WTC11 (cell line): ENCODE measurements around the gene NGRN. TPM values are rescaled to one million over a fixed set of nuclear protein-coding genes. Genes with fewer than 3 reads are reported as not detected.
A peak's percentile ranks its signal among the peaks of the same experiment; 100 is the strongest.

Experiments used
- ATAC-seq: fragments of 200-7000 bp; cut with Tn5 transposase; 2 replicates; pipeline ENCODE4 v1.10.0; 2021; ENCODE audit warnings: mild to moderate bottlenecking, moderate library complexity
- CTCF ChIA-PET: fragments of 300-600 bp; sonication (Branson Sonifier 250); formaldehyde crosslinking; loops from one replicate; lab custom pipeline; 2021; ENCODE audit warnings: antibody characterized with exemption; lab: Charles Lee
- POLR2A ChIA-PET: fragments of 350-600 bp; sonication (Branson Sonifier 250); formaldehyde crosslinking; loops from one replicate; lab custom pipeline; 2021; ENCODE audit warnings: antibody characterized with exemption; lab: Charles Lee
- DNase-seq: peaks from one replicate; pipeline ENCODE4 v3.0.0; 2021; ENCODE audit warnings: low spot score
- H3K27ac Mint-ChIP-seq: 2 replicates; pipeline ENCODE4 v1.8.0; 2021; ENCODE audit warnings: mixed read lengths
- H3K27me3 Mint-ChIP-seq: 2 replicates; pipeline ENCODE4 v1.8.0; 2021; ENCODE audit warnings: low read depth, mild to moderate bottlenecking, moderate library complexity, mixed read lengths
- H3K36me3 Mint-ChIP-seq: 2 replicates; pipeline ENCODE4 v1.8.0; 2021; ENCODE audit warnings: mixed read lengths
- H3K4me1 Mint-ChIP-seq: 2 replicates; pipeline ENCODE4 v1.8.0; 2022; ENCODE audit warnings: mixed read lengths
- H3K4me3 Mint-ChIP-seq: 2 replicates; pipeline ENCODE4 v1.8.0; 2021; ENCODE audit warnings: mild to moderate bottlenecking, moderate library complexity, mixed read lengths
- H3K9me3 Mint-ChIP-seq: 2 replicates; pipeline ENCODE4 v1.8.0; 2021; ENCODE audit warnings: mixed read lengths
- CDX4 ChIP-seq: fragments of 250-450 bp; sonication (Bioruptor Pico); IDR thresholded peaks from 2 replicates; pipeline ENCODE4 v1.9.0; 2021; ENCODE audit warnings: moderate library complexity, mild to moderate bottlenecking, inconsistent platforms, borderline replicate concordance
- CREM ChIP-seq: sonication (generic); formaldehyde crosslinking; IDR thresholded peaks from 2 replicates; pipeline ENCODE4 v1.8.1; 2022; ENCODE audit warnings: mild to moderate bottlenecking, missing genetic modification reagents, moderate library complexity
- FOXK1 ChIP-seq: sonication (generic); formaldehyde crosslinking; IDR thresholded peaks from 2 replicates; pipeline ENCODE4 v1.8.0; 2022; ENCODE audit warnings: mild to moderate bottlenecking, moderate library complexity, missing genetic modification reagents
- FOXP1 ChIP-seq: sonication (generic); formaldehyde crosslinking; IDR thresholded peaks from 2 replicates; pipeline ENCODE4 v1.8.0; 2022; ENCODE audit warnings: missing genetic modification reagents, mild to moderate bottlenecking, moderate library complexity, borderline replicate concordance
- RORB ChIP-seq: fragments of 250-450 bp; sonication (Bioruptor Pico); IDR thresholded peaks from 2 replicates; pipeline ENCODE4 v1.9.0; 2021; ENCODE audit warnings: mild to moderate bottlenecking
- SMAD3 ChIP-seq: sonication (generic); formaldehyde crosslinking; IDR thresholded peaks from 2 replicates; pipeline ENCODE4 v1.8.0; 2022; ENCODE audit warnings: missing genetic modification reagents, mild to moderate bottlenecking, borderline replicate concordance
- SP1 ChIP-seq: sonication (generic); formaldehyde crosslinking; conservative IDR thresholded peaks from 2 replicates; pipeline ENCODE4 v1.8.1; 2022; ENCODE audit warnings: missing genetic modification reagents
- ZNF671 ChIP-seq: fragments of 250-450 bp; sonication (Bioruptor Pico); IDR thresholded peaks from 2 replicates; pipeline ENCODE4 v1.8.0; 2021; ENCODE audit warnings: mild to moderate bottlenecking
- total RNA-seq: library from RNA; stranded (reverse); gene quantifications from 3 replicates; pipeline ENCODE4 v1.2.3, GENCODE V29; 2021
- TF ChIP-seq, protein P1 (sequence below): fragments of 250-450 bp; sonication (Bioruptor Pico); IDR thresholded peaks from 2 replicates; pipeline ENCODE4 v2.1.2; 2022; ENCODE audit warnings: mild to moderate bottlenecking, moderate library complexity
- TF ChIP-seq, protein P2 (sequence below): sonication (generic); formaldehyde crosslinking; IDR thresholded peaks from 2 replicates; pipeline ENCODE4 v1.8.1; 2023; ENCODE audit warnings: mild to moderate bottlenecking, missing genetic modification reagents
- TF ChIP-seq, protein P3 (sequence below): sonication (generic); formaldehyde crosslinking; IDR thresholded peaks from 2 replicates; pipeline ENCODE4 v1.8.1; 2022; ENCODE audit warnings: missing genetic modification reagents, borderline replicate concordance
- TF ChIP-seq, protein P4 (sequence below): sonication (generic); formaldehyde crosslinking; IDR thresholded peaks from 2 replicates; pipeline ENCODE4 v1.8.1; 2022; ENCODE audit warnings: mild to moderate bottlenecking, missing genetic modification reagents, moderate library complexity, borderline replicate concordance
- TF ChIP-seq, protein P5 (sequence below): sonication (generic); formaldehyde crosslinking; IDR thresholded peaks from 2 replicates; pipeline ENCODE4 v1.8.1; 2023; ENCODE audit warnings: mild to moderate bottlenecking, missing genetic modification reagents, borderline replicate concordance

NGRN gene
- total RNA-seq, 1 experiment from 2014 or later: 77.8 TPM

- TF ChIP-seq, protein P1, sequence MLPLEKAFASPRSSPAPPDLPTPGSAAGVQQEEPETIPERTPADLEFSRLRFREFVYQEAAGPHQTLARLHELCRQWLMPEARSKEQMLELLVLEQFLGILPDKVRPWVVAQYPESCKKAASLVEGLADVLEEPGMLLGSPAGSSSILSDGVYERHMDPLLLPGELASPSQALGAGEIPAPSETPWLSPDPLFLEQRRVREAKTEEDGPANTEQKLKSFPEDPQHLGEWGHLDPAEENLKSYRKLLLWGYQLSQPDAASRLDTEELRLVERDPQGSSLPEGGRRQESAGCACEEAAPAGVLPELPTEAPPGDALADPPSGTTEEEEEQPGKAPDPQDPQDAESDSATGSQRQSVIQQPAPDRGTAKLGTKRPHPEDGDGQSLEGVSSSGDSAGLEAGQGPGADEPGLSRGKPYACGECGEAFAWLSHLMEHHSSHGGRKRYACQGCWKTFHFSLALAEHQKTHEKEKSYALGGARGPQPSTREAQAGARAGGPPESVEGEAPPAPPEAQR (CRISPR knock-in tag): no peak
- TF ChIP-seq CDX4: no peak
- TF ChIP-seq, protein P2, sequence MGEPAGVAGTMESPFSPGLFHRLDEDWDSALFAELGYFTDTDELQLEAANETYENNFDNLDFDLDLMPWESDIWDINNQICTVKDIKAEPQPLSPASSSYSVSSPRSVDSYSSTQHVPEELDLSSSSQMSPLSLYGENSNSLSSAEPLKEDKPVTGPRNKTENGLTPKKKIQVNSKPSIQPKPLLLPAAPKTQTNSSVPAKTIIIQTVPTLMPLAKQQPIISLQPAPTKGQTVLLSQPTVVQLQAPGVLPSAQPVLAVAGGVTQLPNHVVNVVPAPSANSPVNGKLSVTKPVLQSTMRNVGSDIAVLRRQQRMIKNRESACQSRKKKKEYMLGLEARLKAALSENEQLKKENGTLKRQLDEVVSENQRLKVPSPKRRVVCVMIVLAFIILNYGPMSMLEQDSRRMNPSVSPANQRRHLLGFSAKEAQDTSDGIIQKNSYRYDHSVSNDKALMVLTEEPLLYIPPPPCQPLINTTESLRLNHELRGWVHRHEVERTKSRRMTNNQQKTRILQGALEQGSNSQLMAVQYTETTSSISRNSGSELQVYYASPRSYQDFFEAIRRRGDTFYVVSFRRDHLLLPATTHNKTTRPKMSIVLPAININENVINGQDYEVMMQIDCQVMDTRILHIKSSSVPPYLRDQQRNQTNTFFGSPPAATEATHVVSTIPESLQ (CRISPR knock-in tag): no peak
- TF ChIP-seq, protein P3, sequence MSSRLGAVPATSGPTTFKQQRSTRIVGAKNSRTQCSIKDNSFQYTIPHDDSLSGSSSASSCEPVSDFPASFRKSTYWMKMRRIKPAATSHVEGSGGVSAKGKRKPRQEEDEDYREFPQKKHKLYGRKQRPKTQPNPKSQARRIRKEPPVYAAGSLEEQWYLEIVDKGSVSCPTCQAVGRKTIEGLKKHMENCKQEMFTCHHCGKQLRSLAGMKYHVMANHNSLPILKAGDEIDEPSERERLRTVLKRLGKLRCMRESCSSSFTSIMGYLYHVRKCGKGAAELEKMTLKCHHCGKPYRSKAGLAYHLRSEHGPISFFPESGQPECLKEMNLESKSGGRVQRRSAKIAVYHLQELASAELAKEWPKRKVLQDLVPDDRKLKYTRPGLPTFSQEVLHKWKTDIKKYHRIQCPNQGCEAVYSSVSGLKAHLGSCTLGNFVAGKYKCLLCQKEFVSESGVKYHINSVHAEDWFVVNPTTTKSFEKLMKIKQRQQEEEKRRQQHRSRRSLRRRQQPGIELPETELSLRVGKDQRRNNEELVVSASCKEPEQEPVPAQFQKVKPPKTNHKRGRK (CRISPR knock-in tag): no peak
- TF ChIP-seq RORB (CRISPR knock-in tag): no peak
- TF ChIP-seq ZNF671 (CRISPR knock-in tag): no peak
- TF ChIP-seq, protein P4, sequence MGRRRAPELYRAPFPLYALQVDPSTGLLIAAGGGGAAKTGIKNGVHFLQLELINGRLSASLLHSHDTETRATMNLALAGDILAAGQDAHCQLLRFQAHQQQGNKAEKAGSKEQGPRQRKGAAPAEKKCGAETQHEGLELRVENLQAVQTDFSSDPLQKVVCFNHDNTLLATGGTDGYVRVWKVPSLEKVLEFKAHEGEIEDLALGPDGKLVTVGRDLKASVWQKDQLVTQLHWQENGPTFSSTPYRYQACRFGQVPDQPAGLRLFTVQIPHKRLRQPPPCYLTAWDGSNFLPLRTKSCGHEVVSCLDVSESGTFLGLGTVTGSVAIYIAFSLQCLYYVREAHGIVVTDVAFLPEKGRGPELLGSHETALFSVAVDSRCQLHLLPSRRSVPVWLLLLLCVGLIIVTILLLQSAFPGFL (CRISPR knock-in tag): no peak
- TF ChIP-seq, protein P5, sequence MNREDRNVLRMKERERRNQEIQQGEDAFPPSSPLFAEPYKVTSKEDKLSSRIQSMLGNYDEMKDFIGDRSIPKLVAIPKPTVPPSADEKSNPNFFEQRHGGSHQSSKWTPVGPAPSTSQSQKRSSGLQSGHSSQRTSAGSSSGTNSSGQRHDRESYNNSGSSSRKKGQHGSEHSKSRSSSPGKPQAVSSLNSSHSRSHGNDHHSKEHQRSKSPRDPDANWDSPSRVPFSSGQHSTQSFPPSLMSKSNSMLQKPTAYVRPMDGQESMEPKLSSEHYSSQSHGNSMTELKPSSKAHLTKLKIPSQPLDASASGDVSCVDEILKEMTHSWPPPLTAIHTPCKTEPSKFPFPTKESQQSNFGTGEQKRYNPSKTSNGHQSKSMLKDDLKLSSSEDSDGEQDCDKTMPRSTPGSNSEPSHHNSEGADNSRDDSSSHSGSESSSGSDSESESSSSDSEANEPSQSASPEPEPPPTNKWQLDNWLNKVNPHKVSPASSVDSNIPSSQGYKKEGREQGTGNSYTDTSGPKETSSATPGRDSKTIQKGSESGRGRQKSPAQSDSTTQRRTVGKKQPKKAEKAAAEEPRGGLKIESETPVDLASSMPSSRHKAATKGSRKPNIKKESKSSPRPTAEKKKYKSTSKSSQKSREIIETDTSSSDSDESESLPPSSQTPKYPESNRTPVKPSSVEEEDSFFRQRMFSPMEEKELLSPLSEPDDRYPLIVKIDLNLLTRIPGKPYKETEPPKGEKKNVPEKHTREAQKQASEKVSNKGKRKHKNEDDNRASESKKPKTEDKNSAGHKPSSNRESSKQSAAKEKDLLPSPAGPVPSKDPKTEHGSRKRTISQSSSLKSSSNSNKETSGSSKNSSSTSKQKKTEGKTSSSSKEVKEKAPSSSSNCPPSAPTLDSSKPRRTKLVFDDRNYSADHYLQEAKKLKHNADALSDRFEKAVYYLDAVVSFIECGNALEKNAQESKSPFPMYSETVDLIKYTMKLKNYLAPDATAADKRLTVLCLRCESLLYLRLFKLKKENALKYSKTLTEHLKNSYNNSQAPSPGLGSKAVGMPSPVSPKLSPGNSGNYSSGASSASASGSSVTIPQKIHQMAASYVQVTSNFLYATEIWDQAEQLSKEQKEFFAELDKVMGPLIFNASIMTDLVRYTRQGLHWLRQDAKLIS (CRISPR knock-in tag): no peak
Measured at GRCh38 chr15:90233387-90234095, 31.9 kb upstream of the NGRN start, which contains the start of gene CIB1 (continued).

- H3K36me3 Mint-ChIP-seq: peaks cover 16% of the 10 kb centered on the region
- peak within 1 kb of the TSS; percentile 25 for H3K27ac Mint-ChIP-seq
- 0 out of 2 replicates have a peak, but pooled peaks have one; percentile 70 for TF ChIP-seq CREM (CRISPR knock-in tag)
- TF ChIP-seq FOXP1 (CRISPR knock-in tag): 0 out of 2 replicates have a peak, but pooled peaks have one; percentile 42
- TF ChIP-seq, protein P1 (CRISPR knock-in tag): no peak
- no peak for TF ChIP-seq SMAD3 (CRISPR knock-in tag)
- TF ChIP-seq SP1 (CRISPR knock-in tag): peak; percentile 92
- TF ChIP-seq FOXK1: 0 out of 2 replicates have a peak, but pooled peaks have one; percentile 32
- ATAC-seq (peak; percentile 13), DNase-seq (no peak)
- peaks cover 16% of the 10 kb centered on the region for H3K4me1 Mint-ChIP-seq
- H3K27me3 Mint-ChIP-seq: no peaks in the 10 kb centered on the region
- POLR2A ChIA-PET: interaction anchor here (0.5 to 1.8 kb wide), 10 partner anchors 13 to 132 kb away, joined by 3 to 11 read pairs (median 6); partner anchors contain the start of genes IDH2, NGRN, SEMA4B and TTLL13
- no peaks in the 10 kb centered on the region for H3K9me3 Mint-ChIP-seq
- H3K4me3 Mint-ChIP-seq: peak within 1 kb of the TSS; percentile 72
- CTCF ChIA-PET: interaction anchor here (0.7 to 3.2 kb wide), 32 partner anchors 13 to 495 kb away, joined by 3 to 66 read pairs (median 6); partner anchors contain the start of genes IDH2, NGRN, SEMA4B and TTLL13
Measured at GRCh38 chr15:90234096-90234988, 31.1 kb upstream of the NGRN start, which contains the start of gene GDPGP1. GDPGP1 (plus strand) TSS chr15:90234209; CDS start chr15:90240909, 6,700 bp downstream.
